ENCODE data around the gene STEAP4.

- TF ChIP-seq, protein P1, sequence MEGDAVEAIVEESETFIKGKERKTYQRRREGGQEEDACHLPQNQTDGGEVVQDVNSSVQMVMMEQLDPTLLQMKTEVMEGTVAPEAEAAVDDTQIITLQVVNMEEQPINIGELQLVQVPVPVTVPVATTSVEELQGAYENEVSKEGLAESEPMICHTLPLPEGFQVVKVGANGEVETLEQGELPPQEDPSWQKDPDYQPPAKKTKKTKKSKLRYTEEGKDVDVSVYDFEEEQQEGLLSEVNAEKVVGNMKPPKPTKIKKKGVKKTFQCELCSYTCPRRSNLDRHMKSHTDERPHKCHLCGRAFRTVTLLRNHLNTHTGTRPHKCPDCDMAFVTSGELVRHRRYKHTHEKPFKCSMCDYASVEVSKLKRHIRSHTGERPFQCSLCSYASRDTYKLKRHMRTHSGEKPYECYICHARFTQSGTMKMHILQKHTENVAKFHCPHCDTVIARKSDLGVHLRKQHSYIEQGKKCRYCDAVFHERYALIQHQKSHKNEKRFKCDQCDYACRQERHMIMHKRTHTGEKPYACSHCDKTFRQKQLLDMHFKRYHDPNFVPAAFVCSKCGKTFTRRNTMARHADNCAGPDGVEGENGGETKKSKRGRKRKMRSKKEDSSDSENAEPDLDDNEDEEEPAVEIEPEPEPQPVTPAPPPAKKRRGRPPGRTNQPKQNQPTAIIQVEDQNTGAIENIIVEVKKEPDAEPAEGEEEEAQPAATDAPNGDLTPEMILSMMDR (IDR thresholded peaks at IDR 0.05): no peak
- TF ChIP-seq EZH2phosphoT487 (IDR thresholded peaks at IDR 0.05): no peak
- no peak for TF ChIP-seq EZH2 (IDR thresholded peaks at IDR 0.05)
Observed at GRCh38 chr7:88269586-88269985, 37.1 kb downstream of the STEAP4 start.
